ENCODE data around the gene FEV.
A peak's percentile ranks its signal among the peaks of the same experiment; 100 is the strongest.

FEV gene

DNA sequence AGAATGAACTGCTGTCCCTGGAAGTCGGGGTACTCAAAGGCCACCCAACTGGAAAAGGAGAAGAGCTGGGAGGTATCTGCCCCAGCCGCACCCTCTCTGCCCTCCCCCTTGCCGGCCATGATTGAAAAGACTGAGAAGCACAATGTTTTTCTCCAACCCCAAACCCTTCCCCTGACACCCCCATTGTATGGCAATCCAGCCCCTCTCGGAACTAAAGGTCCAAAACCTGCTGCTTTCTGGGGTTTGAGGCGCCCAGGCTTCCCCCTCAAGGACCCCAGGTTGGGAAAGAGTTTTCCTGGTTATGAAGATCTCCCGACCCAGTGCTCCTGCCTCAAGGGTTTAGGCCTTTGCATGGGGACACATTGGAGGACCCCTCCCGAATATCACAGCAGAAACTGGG is 7.2 kb upstream of the FEV start:
- no peak for DNase-seq

DNA sequence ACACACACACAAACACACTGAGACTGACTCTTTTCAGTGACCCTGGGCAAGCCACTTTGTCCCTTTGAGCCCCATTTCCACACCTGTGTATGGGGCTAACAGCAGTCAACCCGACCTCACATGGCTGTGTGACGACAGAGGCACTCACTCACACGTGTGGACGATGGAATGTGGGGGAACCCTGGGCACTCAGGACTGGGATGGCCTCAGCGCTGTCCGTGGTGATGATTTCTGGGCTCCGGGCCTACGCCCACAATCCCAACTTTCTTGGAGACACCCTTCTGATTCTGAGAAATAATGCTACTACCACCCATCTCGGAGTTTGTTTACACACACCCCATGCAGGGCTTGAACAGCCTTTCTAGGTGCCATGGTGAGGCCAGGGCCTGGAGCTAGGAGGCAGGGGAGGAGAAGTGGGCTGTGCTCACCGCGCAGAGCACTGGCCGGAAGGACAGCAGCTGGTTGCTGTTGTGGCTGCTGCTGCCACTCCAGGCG is 6.7 kb upstream of the FEV start:
- no peak for DNase-seq

DNA sequence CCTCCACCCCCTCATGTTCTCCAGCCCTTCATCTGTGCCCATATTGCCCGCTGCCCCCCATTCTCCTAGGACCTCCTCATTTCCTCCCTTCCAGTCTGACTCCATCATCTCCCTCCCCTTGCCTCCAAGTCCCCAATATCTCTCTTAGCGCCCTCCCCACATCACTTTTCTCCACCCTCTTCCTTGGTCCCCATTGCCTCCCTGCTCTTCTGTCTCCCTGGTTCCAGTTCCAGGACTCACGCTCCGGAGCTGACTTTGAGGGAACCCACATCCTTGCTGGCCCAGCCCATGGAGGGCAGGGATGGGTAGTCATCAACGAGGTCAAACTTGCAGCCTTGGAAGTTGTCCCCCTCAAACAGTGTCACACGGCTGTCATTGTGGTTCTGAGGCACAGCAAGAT is 5.6 kb upstream of the FEV start:
- no peak for DNase-seq

DNA sequence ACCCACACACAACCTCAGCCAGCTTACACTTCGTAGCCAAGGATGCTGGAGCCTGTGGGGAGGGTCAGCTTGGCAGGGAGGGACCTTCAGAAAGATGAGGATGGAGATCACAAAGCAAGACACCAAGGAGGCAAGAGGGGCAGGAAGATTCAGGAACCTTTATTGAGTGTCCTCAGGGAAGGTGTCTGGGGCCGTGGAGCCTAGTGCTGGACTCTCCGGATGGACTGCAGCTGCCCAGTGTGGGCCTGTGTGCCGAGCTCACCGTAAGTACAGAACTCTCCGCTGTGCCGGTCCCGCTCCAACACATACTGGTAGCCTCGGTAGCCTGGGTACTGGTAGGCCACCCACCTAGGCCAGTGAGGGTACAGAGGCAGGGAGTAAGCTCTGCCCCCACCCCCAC is 5.1 kb upstream of the FEV start:
- DNase-seq, result no peak

DNA sequence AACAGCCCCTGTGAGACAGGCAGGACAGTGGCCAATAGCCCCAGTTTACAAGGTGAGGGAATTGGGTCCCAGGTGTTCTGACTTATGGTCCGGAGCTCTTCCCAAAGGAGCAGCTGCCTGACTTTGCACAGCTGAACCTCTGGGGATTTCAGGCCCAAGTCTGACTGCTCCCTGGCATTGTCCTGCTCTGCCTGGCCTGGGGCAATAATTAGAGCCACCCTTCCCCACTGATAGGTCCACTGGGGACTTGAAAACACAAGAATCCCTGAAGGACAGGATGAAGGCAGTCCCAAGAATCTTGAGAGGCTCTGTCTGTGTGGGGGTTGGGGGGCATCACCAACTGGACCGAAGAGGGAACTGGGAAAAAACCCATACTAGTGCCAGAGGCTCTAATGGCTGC is 3.7 kb upstream of the FEV start:
- DNase-seq, result no peak

DNA sequence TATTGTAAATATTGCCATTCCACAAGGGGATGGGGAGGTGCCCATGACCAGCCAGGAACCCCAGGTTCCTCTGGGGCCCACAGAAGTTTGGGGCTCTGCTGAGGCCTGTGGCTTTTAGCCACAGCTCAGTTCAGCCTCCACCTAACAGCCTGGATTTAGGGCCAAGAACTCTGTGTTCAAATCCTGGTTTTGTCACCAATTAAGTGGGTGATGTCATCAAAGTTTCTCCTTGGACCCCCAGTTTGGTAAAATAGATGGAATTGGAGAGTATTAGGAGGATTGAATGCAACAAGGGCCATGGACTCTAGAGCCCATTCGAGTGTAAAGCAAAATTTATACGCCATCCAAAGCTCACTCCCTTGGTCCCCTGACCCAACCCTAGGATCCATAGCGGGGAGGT is 3.2 kb upstream of the FEV start:
- DNase-seq, result no peak

DNA sequence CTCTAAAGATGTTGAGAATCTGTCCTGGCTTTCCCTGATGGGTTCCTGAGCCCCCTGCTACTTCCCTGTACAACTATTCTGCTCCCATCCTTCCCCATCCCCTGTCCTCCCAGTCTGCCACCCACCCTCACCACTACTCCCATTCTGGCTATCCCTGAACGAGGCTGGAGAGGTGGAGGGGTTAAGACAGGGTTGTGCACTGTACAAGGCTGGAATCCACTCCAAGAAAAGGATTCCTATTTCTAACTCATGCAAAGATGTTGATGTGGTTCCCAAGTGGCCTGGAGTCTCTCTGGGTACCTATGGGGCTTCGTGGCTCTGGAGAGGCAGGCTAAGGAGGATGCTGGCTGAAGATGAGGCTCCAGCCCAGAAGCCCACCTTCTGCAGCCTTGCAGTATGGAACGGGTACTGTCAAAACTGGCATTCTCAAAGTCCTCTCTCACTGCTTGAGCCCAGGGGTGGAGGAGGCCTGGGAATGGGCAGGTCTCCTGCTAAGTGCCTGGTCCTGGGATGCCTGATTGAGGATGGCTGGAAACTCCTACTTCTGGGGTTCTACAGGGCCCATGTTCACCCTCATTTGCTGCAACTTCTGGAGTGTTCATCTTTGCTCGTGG is 1.3 kb upstream of the FEV start:
- no peak for DNase-seq

DNA sequence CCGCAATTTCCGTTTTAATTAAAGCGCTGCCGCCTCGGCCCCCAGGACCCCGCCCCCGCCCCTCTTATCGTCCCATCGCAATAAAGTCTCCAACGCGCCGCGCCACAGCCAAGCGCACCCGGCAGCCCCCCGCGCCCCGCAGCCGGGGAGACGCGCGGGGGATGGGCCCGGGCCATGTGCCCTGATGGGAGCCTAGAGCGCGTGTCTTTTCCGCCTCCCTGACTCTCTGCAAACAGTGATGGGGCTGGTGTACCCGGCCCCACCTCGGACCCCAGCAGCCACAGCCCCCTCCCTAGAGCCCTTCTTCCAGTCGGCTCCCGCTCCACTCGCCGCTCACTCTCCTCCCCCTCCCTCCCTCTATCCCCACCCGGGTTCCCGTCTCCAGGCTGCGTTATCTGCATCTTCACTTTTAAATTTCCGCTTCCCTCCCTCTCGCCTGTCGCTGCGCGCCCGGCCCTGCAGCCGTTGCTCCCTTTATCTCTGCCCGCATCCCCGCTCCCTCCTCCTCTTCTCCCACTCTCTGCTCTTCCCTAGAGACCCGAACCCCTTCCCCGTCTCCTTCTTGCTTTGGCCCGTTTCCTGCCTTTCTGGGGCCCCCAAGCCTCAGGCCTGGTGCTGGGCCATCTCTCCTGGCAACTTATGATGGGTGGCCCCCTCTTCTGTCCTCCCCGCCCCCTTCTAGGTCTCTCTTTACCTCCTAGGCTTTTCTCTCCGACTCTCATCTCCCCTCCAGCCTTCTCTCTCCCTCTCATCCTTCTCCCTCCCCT is 524 bp upstream of the FEV start:
- DNase-seq, result no peak

DNA sequence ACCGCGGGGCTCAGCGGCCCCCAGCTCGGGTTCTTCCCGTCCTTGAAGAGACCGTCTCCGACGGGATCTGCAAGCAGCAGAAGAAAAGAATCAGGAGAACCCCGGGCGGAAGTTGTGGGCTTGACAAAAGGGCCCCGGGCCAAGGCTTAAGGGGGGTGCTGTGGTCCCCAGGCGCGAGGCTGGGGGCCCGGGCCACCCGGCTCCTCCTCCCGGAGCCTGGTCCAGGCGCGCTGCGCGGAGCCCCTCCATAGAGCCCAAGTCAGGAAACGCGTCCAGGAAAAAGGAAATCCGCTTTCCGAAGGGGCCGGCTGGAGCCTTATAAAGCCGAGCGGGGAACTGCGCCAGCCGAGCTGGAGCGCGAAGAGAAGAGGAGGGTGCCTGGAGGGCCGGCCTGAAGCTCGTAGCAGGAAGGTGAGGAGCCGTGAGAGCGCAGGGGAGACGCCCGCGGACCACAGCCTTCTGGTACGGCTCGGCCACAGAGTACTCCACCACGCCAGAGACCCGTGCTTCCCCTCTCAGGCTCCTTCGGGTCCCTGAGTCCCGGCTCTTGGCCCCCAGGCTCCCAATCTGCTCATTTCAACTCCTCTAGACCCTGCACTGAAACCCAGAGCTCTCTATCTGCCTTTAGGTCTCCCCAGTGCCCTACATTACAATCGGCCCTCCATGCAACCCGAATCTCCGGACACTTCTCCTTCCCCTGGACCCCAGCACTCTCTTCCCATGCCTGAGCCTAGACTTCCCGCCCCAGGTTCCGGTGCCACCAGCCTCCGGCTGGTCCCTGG is 554 bp downstream of the FEV start:
- no peak for DNase-seq

DNA sequence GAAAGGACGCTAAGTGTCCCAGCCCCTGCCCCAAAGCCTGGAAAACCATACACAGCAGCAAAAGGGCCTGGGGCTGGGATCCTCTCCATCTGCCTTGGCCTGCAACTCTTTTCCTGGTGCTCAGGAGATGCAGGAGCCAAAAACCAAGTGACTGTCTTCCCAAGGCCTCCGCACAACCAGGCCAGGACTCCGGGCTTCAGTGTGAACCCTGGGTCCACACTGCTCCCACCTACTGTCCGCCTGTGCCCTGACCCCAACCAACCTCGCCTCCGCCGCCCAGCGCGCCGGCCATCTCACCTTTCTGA is 1.1 kb downstream of the FEV start:
- DNase-seq, result no peak

DNA sequence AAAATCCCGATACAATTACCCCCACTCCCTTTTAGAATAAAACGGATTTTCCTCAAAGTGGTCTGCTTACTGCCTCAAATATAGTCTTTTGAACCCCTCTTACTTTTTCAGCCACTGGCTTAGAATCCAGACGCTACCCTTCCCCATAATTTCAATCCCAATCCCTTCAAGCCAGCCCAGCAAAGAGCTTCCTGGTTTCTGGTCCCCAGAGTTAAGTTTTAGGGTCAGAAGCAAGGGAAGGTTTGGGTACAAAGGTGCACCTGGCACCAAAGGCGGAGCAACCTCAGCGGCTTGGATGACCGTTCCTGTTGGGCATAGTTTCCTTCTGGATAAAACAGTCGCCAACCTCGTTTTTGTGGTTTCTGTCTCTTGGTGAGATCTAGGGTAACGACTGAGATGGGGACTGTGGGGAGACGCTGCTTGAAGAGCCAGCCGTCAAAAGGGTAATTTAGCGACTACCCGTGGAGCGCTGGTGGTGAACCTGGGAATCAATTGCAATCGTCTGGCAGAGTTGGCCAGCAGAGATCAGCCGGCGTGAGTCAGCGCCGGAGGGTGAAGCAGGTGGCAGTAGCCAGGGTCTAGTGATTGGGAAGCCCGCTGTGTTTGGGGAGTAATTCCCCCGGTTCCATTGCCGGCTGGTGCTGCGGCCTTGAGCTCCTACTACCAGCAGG is 1.6 kb downstream of the FEV start:
- DNase-seq, result no peak

DNA sequence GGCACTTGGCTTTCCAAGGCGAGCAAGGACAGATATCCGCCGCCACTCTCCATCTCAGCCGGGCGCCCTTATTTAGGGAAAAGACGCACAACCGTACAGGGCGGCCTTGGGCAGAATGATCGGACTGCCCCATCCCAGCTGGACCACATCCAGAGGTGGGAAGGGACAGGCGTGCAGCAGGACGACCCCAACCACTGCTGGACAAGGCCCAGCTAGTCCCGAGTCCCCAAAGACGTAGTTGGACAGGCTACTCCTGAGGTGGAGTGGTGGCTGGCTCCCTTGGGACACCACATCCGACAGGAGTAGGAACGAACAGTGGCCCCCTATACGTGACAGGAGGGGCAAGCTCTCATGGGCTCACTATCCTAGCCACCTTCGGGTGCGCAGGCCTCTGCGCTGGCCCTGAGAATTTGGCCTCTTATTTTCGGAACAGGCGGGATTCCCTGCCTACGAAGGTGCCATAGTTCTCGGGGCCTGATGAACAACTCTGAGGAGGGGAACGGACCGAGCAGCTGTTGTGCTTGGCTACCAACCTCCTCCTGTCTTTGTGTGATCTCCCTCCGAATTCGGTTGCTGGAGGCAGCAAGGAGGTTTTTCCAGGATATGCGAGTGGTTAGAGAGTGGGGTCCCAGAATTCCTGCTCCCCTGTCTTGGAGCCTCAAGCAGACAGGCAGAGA is 2.3 kb downstream of the FEV start:
- DNase-seq, result peak; percentile 57

DNA sequence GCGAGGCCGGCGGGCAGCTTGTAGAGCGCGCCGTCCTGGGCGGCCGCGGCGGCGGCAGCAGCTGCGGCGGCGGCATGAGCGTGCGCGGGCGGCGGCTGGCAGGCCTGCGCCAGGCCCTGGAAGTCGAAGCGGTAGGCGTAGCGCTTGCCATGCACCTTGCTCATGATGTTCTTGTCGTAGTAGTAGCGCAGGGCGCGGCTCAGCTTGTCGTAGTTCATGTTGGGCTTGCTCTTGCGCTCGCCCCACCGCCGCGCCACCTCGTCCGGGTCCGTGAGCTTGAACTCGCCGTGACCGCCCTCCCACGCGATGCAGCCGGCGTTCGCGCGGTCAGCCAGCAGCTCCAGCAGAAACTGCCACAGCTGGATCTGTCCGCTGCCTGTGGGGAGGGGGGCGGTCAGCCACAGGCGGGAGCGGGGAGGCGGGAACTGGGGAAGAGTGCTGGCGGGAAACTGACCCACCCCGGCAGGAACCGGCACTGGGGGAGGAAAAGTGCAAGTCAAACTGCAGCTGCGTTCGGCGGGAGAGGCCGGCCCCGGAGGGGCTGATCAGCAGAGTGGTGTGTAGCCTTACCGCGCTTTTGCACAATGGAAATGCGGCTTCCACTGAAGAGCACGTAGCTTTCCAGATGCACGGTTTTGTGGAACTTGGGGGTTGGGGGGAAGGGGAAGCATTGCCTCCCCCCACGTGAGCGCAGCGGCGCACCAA is 3.0 kb downstream of the FEV start:
- peak; percentile 69 for DNase-seq

DNA sequence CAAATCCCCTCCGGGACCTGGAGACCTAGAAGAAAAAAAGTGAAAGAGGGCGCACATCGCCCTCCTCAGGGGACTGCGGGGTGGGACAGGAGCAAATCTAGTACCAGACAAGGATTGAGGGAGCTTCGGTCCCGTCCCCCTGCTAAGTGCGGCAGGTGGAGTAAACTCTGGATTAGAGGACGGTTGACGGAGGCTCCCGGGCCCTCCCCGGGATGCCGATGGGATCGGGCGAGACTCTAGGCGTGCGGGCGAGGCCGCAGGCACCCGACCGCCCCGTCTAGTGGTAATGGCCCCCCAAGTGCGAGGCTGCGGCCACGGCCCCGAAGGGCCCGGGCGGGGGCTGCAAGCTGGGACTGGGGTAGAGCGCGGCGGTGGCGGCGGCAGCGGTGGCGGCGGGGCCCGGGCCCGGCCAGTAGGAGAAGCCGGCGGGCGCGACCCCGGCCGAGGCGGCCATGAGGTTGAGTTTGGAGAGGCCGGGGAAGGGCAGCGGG is 3.5 kb downstream of the FEV start:
- DNase-seq, result peak; percentile 66

DNA sequence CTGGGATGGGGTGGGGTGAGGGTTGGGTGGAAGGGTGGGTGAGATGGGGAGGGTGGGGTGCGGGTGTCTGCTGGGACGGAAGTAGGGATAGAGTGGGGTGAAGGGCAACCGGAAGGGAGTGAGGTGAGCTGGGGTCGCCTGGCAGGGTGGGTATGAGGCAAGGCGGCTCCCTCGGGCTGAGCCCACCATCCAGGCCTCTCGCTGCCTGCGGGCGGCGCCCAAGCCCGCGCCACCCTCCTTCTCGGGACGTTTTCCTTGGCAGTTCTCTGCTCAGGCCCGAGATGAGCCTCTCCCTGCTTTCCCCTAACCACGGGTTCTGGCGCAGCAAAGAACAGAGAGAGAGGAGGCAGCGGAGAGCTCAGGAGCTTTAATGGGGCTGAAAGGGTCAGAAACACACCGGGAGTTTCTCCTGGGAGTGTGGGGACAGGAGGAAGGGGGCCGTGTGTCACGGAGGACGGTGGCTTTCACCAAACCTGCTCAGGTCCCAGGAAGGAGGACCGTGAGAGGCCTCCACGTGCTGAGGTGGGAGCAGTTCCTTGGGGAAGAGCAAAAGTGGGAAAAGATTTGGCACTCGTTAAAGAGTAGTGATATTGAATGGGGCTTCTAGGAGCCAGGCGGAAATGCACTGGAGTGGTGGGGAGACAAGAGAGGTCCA is 4.1 kb downstream of the FEV start:
- DNase-seq, result no peak

DNA sequence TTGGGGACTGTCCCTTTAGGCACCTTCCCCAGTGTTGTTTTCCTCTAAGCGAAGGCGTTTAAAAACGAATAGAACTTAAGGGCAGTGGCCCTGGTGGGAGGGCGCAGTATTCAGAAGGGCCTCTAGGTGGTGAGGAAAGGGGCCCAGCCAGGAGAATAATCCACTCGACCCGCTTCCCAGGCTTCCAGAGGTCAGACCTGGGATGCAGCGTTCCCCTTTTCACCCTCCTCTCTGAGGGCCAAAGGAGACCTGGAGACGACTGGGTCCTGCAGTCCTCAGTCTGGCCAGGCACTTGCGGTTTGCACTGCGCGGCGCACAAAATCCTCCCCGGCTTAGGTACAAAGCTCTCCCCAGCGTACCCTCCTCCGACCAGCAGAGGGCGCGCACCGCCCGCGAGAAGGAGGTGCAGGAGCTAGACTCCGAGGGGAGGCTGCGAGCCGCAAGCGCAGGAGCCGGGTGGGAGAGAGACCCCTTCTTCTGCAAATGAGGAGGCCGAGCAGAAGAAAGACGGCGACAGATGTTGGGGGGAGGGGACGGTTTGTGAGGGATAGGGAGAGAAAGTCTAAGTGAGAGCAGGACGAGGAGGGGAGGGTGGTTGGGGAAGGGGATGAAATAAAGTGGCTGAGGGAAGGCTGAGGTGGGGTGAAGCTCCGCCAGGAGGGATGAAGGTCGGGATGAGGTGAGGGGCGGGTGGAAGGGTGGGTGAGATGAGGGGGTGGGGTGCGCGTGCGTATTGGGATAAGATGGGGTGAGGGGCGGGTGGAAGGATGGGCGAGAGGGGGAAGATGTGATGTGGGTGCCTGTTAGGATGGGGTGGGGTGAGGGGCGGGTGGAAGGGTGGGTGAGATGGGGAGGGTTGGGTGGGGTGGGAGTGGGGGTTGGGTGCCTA is 4.9 kb downstream of the FEV start:
- peak; percentile 95 for DNase-seq

DNA sequence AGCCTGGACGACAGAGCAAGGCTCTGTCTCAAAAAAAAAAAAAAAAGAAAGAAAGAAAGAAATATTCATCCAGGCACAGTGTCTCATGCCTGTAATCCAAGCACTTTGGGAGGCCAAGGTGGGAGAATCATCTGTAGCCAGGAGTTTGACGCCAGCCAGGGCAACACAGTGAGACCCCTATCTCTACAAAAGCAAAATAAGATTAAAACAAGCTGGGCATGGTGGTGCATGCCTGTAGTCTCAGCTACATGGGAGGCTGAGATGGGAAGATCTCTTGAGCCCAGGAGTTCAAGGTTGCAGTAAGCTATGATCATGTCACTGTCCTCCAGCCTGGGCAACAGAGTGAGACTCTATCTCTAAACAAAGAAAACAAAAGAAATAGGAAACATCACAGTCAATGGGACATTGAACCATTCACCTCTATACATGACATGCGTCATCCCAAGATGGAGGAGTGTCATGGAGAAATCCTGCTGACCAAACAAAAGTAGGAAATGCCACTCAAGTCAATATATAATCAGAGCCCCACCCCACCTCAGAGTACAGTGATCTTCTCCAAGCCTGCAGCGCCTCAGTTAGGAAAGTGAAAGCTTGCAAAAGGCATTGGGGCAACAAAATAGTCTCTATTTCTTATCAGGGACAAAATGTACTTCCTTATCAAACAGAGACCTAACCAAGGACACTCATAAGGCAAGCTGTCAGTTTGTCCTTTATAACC is 9.8 kb downstream of the FEV start:
- no peak for DNase-seq

DNA sequence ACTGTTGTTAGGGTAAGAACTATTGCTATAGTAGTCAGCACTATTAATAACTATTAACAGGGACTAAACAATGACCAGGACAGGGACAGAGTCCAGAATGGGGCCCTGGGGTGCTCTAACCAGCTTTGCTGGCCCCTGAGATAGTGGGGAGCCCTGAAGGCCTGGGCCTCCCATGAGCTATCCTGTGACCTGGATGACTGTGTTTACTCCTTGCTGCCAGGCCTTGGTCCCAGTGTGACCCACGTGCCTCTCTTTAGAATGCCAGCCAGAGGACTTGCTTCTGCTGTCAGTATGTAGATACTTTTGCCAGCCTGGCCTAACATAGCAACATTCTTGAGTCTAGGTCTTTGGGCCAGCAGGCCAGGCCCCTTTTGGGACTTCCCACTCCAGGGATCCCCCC is 14.1 kb downstream of the FEV start:
- DNase-seq, result no peak

DNA sequence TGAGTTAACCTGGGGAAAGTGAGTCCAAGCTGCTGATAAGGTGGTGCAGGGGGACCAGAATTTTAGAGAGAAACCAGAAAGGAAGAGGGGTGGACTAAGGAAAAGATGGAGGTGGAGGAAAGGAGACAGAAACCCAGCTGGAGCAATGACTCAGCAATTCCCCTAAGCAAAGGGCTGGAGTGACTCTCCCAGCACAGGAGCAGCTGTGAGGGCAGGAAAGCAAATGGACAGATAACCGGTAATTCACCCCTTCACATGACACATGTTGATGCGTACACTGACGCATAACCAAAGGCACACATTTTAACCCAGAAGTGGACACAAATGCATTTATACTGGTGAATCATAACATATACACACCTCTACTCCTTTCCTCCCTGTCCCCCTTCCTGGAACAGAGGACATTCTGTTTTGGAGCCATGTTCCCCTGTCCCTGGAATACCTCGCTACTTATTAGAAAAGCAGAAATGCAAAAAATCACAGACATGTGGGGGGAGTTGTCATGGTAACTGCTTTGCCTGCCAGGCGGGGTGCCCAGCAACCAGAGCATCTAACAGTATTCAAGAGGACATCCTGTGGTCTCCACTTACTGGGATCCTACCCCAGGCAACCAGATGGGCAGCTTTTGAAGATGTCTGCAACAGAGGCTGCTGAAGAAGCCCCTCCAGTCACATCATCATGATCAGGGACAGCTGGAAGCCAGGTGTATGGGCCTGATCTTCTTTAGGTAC is 20.8 kb downstream of the FEV start:
- peak; percentile 41 for DNase-seq

Data from activated CD8-positive, alpha-beta memory T cell treated with anti-CD3 and anti-CD28 coated beads for 24 hours (primary cell).